Mucosa of descending colon (tissue), 3 donors: ENCODE measurements around the gene RXRG. TPM values are rescaled to one million over a fixed set of nuclear protein-coding genes. Genes with fewer than 3 reads are reported as not detected.
A peak's percentile ranks its signal among the peaks of the same experiment; 100 is the strongest.

ENCODE experiments used
- ATAC-seq: fragments of 200-7000 bp; cut with Tn5 transposase; one replicate; pipeline ENCODE4 v1.9.1; 2020; ENCODE audit warnings: mild to moderate bottlenecking, moderate library complexity
- DNase-seq, 3 donors: peaks; one replicate each; pipeline ENCODE4 v3.0.0-alpha.2; 2020
- H3K36me3 ChIP-seq: fragments of 200-600 bp; one replicate; pipeline ENCODE4 v1.8.0; 2021; ENCODE audit warnings: low read depth, mild to moderate bottlenecking
- H3K4me1 ChIP-seq: fragments of 200-600 bp; one replicate; pipeline ENCODE4 v1.8.0; 2021; ENCODE audit warnings: low read depth, mild to moderate bottlenecking
- H3K4me3 ChIP-seq: fragments of 200-600 bp; one replicate; pipeline ENCODE4 v1.8.0; 2021; ENCODE audit warnings: mild to moderate bottlenecking
- H3K9me3 ChIP-seq: fragments of 200-600 bp; one replicate; pipeline ENCODE4 v1.8.0; 2021; ENCODE audit warnings: mild to moderate bottlenecking
- intact Hi-C, 2 donors: fragments of 100-400 bp; cut with DNase I in 1 of 2; cut with micrococcal nuclease in 1 of 2; formaldehyde crosslinking; loops; one replicate each; pipeline versions ENCODE4 v1.11.0 to v1.11.1; 2022; cut with DNase I, micrococcal nuclease
- total RNA-seq, 3 donors: library from RNA; stranded (reverse); fragmentation: NEBNext Ultra II Directional in 2 of 3; extraction: Animal tissue kit (Norgen Biotek cat#: 25700) in 2 of 3; gene quantifications; one replicate each; pipeline versions ENCODE4 v1.2.1 to v1.2.4, GENCODE V29; 2021 to 2023
- TF ChIP-seq, protein P1 (sequence below): fragments of 200-600 bp; IDR thresholded peaks from one replicate; pipeline ENCODE4 v1.8.0; 2022; ENCODE audit warnings: antibody characterized with exemption, mild to moderate bottlenecking
- donor health status: DM: no; HTN: no; CAD: no; lungs with moderate emphysema.
- donor health status: DM: no; HTN: no; CAD: no.
- donor health status: DM: no; HTN: yes; CAD: no.

RXRG gene
- total RNA-seq, 3 donors from 2014 or later: 0.29 to 1.8 (median 1.1) TPM

DNA sequence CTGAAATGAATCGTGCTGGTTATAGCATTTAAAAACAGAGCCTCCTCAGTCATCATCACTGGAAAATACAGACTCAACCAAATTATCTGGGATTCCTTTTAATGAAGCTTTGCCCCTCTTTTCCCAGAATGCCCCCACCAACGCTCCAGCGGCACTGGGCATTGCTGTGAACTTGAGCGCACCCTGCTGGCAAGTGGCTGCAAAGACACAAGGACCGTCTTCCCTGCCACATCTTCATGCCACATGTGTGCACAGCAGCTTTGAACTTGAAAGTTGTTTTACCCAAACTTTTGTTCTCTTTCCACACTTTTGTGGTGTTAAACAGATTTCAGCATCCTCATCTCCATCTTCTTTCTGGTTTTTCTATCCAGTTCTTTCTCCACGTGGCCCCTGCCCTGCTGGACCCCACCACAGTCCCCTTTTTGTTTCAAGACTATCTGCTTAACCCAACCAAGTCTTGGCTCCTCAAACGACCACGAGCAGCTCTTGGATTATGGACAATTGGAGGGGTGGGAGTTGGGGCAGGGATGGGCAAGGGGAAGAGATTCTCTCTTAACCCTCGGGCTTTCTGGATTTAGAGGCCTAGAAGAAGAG is 75.6 kb downstream of the RXRG start:
- H3K4me3 ChIP-seq: no peak overlapping the region
- intact Hi-C loops: loop anchor here in 1 of 2 donors (5.0 kb wide), 1 partner anchor 112 kb away; no protein-coding TSS in a partner anchor
- no peaks in the 10 kb centered on the region for H3K4me1 ChIP-seq
- DNase-seq (peak in 2 of 3 donors; percentile 62 to 75), ATAC-seq (peak; percentile 77)
- no peaks in the 10 kb centered on the region for H3K9me3 ChIP-seq
- TF ChIP-seq, protein P1, sequence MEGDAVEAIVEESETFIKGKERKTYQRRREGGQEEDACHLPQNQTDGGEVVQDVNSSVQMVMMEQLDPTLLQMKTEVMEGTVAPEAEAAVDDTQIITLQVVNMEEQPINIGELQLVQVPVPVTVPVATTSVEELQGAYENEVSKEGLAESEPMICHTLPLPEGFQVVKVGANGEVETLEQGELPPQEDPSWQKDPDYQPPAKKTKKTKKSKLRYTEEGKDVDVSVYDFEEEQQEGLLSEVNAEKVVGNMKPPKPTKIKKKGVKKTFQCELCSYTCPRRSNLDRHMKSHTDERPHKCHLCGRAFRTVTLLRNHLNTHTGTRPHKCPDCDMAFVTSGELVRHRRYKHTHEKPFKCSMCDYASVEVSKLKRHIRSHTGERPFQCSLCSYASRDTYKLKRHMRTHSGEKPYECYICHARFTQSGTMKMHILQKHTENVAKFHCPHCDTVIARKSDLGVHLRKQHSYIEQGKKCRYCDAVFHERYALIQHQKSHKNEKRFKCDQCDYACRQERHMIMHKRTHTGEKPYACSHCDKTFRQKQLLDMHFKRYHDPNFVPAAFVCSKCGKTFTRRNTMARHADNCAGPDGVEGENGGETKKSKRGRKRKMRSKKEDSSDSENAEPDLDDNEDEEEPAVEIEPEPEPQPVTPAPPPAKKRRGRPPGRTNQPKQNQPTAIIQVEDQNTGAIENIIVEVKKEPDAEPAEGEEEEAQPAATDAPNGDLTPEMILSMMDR: peak; percentile 81
- H3K36me3 ChIP-seq: no peaks in the 10 kb centered on the region

DNA sequence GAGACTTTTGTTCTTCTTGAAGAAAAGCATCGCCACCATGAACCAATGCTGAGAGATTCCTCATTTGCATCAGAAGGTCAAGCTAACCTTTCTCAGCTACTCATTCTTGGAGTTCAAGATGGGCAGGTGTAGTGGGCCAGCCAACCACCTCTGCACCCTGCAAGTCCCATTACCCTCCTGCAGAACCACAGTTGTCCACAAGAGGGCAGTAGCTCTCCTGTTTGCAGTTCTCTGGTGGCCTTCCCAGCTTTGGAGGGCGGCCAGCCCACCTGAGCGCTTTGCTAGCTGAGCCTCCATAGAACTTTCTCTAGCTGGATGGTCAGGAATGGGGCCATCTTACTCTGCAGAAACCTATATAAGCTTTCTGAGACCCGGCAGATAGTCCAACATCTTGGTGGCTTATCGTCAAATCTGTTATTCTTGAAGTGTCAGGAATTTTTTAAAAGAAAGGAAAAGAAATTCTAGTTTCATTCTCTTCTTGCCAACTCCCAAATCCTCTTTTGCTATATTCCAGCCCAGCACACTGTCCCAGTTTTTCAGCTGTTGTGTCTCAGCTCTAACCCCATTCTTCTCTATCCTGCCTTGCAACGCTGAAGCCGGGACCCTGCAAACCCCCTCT is 77.4 kb downstream of the RXRG start:
- Histone ChIP-seq H3K36me3 (no peaks in the 10 kb centered on the region), H3K4me1 (no peaks in the 10 kb centered on the region), H3K4me3 (no peak overlapping the region), H3K9me3 (no peaks in the 10 kb centered on the region)
- ATAC-seq: peak; percentile 69
- intact Hi-C loops: loop anchor here in 1 of 2 donors (5.0 kb wide), 1 partner anchor 110 kb away; no protein-coding TSS in a partner anchor
- TF ChIP-seq, protein P1: peak; percentile 90
- DNase-seq: peak in 2 of 3 donors; percentile 63 to 88

DNA sequence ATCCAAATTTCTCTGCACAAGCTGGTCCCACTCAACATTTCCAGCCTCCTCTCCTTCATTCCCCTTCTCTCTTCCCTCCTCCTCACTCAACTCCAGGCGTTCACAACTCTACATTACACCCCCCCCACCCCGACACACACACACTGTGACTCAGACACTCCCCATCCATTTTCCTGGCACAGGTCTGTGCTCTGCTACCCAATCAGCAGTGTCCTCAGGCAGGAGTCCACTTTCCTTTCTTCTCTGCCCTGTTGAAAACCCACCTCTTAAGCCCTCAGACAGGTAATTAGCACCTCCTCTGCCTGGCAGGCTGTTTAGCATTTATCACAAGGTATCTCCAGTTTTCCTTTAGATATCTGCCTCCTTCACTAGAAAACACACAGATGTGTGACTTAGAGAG is 79.6 kb downstream of the RXRG start:
- ATAC-seq (no peak), DNase-seq (no peak)
- intact Hi-C loops: loop anchor here in 1 of 2 donors (5.0 kb wide), 1 partner anchor 108 kb away; no protein-coding TSS in a partner anchor
- Histone ChIP-seq H3K36me3 (no peaks in the 10 kb centered on the region), H3K4me1 (no peaks in the 10 kb centered on the region), H3K9me3 (no peaks in the 10 kb centered on the region), H3K4me3 (no peak overlapping the region)
- TF ChIP-seq, protein P1: no peak

DNA sequence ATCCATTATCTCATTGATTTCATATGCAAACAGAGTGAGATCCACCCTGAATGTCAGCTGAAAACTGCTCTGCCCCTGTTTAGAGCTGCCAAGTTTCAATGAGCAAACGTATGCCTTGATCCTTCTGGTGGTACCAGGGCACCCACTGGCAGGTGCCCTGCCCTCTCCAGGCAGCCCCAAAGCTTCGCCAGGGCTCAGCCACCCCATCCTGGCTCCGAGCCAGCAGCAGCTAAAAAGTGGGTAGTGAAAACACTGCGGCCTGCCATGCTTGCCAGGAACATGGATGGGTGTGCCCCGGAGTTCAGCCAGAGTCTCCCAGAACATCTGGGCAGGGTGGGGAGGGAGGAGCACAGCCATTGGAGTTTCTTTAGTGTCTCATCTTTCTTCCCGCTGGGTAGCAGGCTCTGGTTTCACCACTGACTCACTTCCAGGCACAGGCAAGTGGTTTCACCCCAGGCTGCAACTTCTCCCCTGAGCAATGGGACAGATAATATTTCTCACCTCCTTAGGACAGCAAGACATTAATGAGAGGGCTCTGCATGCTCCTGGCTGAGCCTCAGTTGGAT is 80.3 kb downstream of the RXRG start:
- no peak overlapping the region for H3K4me3 ChIP-seq
- no peaks in the 10 kb centered on the region for H3K36me3 ChIP-seq
- no peaks in the 10 kb centered on the region for H3K4me1 ChIP-seq
- intact Hi-C loops: loop anchor here in 1 of 2 donors (5.0 kb wide), 1 partner anchor 107 kb away; no protein-coding TSS in a partner anchor
- peak; percentile 66 for ATAC-seq
- TF ChIP-seq, protein P1: no peak
- DNase-seq: peak in 1 of 3 donors; percentile 56
- H3K9me3 ChIP-seq: no peaks in the 10 kb centered on the region

DNA sequence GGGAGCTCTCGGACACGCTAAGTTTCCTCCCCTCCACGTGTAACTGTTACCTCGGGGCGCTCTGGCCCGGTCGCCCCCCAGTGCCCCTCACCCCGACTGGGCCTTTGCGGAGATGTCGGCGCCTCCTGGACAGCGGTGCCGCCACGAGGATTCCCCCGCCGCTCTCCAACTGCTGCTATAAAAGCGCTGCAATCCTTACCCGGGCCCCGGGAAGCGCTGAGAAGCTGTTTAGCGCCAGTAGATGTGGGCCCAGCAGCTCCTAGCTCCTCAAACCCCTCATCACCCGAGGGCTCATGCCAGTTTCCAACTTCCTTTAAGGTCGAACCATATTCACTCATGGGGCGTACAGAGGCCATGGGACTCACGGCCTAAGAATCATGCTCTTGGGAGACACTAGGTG is 88.0 kb downstream of the RXRG start:
- Histone ChIP-seq H3K4me1 (peaks cover 30% of the 10 kb centered on the region), H3K9me3 (no peaks in the 10 kb centered on the region), H3K36me3 (no peaks in the 10 kb centered on the region), H3K4me3 (no peak overlapping the region)
- ATAC-seq (no peak), DNase-seq (no peak)
- intact Hi-C loops: no loop called here
- TF ChIP-seq, protein P1: no peak
